ENCODE measurements around the gene UBN1. TPM values are rescaled to one million over a fixed set of nuclear protein-coding genes. Genes with fewer than 3 reads are reported as not detected.
A peak's percentile ranks its signal among the peaks of the same experiment; 100 is the strongest.
"Not testable (repeated sequence)": the region's sequence is repeated elsewhere in the genome, so short reads cannot be mapped to it uniquely, and the experiment has no call there.

UBN1 gene
- total RNA-seq, 4 donors from 2014 or later, result 22.8 to 46.2 (median 28.0) TPM

DNA sequence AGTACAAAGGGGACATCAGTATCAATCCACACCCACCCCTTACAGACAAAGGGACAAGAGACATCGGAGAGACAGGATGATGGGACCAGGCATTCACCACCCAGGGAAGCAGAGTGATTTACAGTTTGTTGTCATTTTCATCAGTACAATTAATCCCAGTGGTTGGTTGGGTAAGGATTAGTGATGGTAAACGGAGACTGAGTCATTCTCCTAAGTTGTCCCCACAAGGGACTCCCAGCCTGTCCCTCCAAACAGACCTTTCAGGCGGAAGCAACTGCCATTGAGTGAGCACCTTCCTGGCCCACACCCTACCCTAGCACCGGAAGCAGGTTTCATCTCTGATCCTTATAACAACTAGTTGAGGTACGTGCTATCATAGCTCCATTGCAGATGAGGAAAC lies 78.5 kb downstream of the UBN1 start:
- H3K9me3 ChIP-seq, result peaks cover 0 to 17% (median 0%) of the 10 kb centered on the region in 3 donors
- ATAC-seq, result no peak
- H3K27ac ChIP-seq, result peak overlapping the region in 1 of 4 donors; percentile 24
- no peak overlapping the region for H3K4me3 ChIP-seq
- no peak for TF ChIP-seq POLR2A (IDR thresholded peaks at IDR 0.05)
- no peak for TF ChIP-seq EP300 (IDR thresholded peaks at IDR 0.05)
- no peak for TF ChIP-seq POLR2AphosphoS5 (IDR thresholded peaks at IDR 0.05)
- H3K27me3 ChIP-seq, result no peaks in the 10 kb centered on the region
- peaks cover 0 to 29% (median 0%) of the 10 kb centered on the region in 3 donors for H3K4me1 ChIP-seq
- 79 to 100% methylated on average over 2 to 4 of the region's 5 CpGs for WGBS, 2 donors (ENCODE audit: low coverage in 1 of 2)
- peaks cover 0 to 6% of the 10 kb centered on the region in 2 donors for H3K36me3 ChIP-seq

DNA sequence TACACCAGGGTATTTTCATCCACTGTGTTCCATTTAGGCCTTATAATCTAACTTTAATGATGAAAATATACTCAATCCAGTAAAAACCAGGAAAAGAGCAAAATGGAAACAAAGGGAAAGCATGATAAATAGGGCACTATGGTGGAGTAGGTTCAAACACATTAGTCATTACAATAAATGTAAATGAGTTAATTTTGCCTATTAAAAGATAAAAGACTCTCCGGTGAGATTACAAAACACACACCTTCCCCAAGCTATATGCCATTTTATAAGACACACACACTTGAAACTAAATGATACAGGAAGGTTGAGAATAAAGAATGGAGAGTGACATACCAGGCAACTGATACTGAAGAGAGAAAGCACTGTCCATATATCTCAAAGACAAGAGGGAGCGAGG lies 79.6 kb downstream of the UBN1 start:
- Histone ChIP-seq H3K9me3 (peaks cover 0 to 17% (median 0%) of the 10 kb centered on the region in 3 donors), H3K27ac (no peak overlapping the region), H3K4me3 (no peak overlapping the region), H3K4me1 (peaks cover 0 to 31% (median 0%) of the 10 kb centered on the region in 3 donors), H3K36me3 (peaks cover 0 to 7% of the 10 kb centered on the region in 2 donors), H3K27me3 (no peaks in the 10 kb centered on the region)
- no peak for ATAC-seq
- WGBS, 2 donors (ENCODE audit: low coverage in 1 of 2), result 85 to 100% methylated on average over 1 to 2 of the region's 2 CpGs
- TF ChIP-seq EP300 (IDR thresholded peaks at IDR 0.05) (no peak), POLR2A (IDR thresholded peaks at IDR 0.05) (no peak)

DNA sequence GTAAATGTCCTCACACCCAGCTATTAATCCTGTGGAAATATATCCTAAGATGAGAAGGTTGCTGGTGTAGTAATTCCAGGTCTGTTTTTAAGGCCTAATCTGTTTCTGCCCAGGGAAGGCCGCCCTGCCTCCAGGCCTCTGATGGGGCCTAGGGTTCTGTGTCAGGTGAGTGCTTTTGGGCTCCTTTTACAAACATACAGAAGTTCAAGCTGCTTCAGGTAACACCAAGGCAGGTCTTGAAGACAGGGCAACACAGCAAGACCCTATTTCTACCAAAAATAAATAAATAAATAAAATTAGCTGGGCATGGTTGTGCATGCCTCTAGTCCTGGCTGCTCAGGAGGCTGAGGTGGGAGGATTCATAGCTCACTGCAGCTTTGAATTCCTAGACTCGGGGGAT lies 80.4 kb downstream of the UBN1 start:
- Histone ChIP-seq H3K27me3 (no peaks in the 10 kb centered on the region), H3K4me3 (no peak overlapping the region), H3K9me3 (peaks cover 0 to 17% (median 0%) of the 10 kb centered on the region in 3 donors), H3K4me1 (peaks cover 0 to 31% (median 0%) of the 10 kb centered on the region in 3 donors), H3K27ac (no peak overlapping the region), H3K36me3 (peaks cover 0 to 7% of the 10 kb centered on the region in 2 donors)
- no peak for ATAC-seq
- TF ChIP-seq EP300 (IDR thresholded peaks at IDR 0.05), result no peak
- TF ChIP-seq, protein P1, sequence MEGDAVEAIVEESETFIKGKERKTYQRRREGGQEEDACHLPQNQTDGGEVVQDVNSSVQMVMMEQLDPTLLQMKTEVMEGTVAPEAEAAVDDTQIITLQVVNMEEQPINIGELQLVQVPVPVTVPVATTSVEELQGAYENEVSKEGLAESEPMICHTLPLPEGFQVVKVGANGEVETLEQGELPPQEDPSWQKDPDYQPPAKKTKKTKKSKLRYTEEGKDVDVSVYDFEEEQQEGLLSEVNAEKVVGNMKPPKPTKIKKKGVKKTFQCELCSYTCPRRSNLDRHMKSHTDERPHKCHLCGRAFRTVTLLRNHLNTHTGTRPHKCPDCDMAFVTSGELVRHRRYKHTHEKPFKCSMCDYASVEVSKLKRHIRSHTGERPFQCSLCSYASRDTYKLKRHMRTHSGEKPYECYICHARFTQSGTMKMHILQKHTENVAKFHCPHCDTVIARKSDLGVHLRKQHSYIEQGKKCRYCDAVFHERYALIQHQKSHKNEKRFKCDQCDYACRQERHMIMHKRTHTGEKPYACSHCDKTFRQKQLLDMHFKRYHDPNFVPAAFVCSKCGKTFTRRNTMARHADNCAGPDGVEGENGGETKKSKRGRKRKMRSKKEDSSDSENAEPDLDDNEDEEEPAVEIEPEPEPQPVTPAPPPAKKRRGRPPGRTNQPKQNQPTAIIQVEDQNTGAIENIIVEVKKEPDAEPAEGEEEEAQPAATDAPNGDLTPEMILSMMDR (IDR thresholded peaks at IDR 0.05), result no peak
- no peak for TF ChIP-seq POLR2AphosphoS5 (IDR thresholded peaks at IDR 0.05)
- TF ChIP-seq POLR2A (IDR thresholded peaks at IDR 0.05), result no peak
- whole genome bisulfite sequencing, 2 donors (ENCODE audit: low coverage in 1 of 2), result 100% methylated on average over 1 of the region's 2 CpGs; no CpG with 5 or more reads in 1 of the 2 donors

DNA sequence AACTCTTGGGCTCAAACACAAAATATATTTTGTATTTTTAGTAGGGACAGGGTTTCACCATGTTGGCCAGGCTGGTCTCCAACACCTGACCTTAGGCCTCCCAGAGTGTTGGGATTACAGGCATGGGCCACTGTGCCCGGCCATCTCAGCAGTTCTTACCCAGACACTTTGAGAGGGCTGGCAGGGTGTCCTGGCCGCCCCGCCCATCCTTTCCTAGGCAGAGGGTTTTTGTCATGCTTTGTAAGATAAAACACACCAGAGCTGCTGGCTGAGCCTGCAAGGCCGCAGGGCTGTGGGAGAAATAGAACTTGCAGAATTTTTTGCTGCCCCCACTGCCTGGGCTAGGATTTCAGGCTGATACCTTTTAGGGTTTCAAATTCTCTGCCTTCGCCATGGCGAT lies 80.9 kb downstream of the UBN1 start:
- peaks cover 0 to 17% (median 0%) of the 10 kb centered on the region in 3 donors for H3K9me3 ChIP-seq
- peaks cover 0 to 7% of the 10 kb centered on the region in 2 donors for H3K36me3 ChIP-seq
- H3K4me1 ChIP-seq, result peaks cover 0 to 31% (median 0%) of the 10 kb centered on the region in 3 donors
- TF ChIP-seq POLR2A (IDR thresholded peaks at IDR 0.05) (no peak), POLR2AphosphoS5 (IDR thresholded peaks at IDR 0.05) (no peak), EP300 (IDR thresholded peaks at IDR 0.05) (no peak)
- TF ChIP-seq, protein P1 (IDR thresholded peaks at IDR 0.05), result no peak
- 86 to 90% methylated on average over 1 to 3 of the region's 6 CpGs for WGBS, 2 donors (ENCODE audit: low coverage in 1 of 2)
- no peak for ATAC-seq
- no peaks in the 10 kb centered on the region for H3K27me3 ChIP-seq
- no peak overlapping the region for H3K27ac ChIP-seq
- H3K4me3 ChIP-seq, result no peak overlapping the region

DNA sequence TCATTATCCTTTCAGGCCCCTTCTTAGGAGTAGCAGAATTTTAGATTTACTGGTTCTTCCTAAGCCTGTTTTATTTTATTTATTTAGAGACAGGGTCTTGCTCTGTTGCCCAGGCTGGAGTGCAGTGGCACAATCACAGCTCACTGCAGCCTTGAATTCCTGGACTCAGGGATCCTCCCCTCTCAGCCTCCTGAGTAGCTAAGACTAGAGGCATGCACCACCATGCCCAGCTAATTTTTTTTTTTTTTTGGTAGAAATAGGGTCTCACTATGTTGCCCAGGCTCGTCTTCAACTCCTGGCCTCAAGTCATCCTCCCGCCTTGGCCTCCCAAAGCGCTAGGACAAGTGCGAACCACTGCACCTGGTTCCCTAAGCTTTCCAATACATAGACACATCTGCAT lies 82.3 kb downstream of the UBN1 start:
- not testable (repeated sequence) for ATAC-seq, H3K27ac ChIP-seq, H3K27me3 ChIP-seq, H3K36me3 ChIP-seq, H3K4me3 ChIP-seq
- Histone ChIP-seq H3K9me3 (peaks cover 0 to 17% (median 0%) of the 10 kb centered on the region in 3 donors), H3K4me1 (peaks cover 0 to 35% (median 0%) of the 10 kb centered on the region in 3 donors)
- WGBS, 2 donors (ENCODE audit: low coverage in 1 of 2), result 97% methylated on average over 4 of the region's 4 CpGs; no CpG with 5 or more reads in 1 of the 2 donors

DNA sequence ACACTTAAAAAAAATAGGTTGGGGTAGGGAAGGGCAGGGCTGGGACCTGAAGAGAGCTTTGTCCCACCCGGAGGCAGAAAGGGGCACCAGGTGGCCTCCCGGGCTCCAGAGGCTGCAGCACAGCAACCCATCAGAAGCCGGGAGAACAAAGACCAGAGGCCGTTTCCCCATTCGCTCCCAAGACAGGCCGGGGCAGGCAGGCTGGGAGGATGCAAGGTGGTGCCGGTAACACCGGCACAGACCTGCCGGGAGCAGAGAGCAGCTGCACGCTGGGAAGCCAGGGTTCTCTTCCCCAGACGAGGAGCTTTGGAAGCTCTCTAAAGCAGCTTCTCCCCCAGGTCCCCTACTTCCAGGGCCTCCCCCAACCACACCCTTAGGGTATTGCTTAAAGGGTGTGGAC lies 84.1 kb downstream of the UBN1 start:
- TF ChIP-seq POLR2A (IDR thresholded peaks at IDR 0.05) (no peak), POLR2AphosphoS5 (IDR thresholded peaks at IDR 0.05) (no peak), EP300 (IDR thresholded peaks at IDR 0.05) (no peak)
- TF ChIP-seq, protein P1 (IDR thresholded peaks at IDR 0.05), result no peak
- H3K27ac ChIP-seq, result no peak overlapping the region
- H3K36me3 ChIP-seq, result peaks cover 0 to 7% of the 10 kb centered on the region in 2 donors
- H3K27me3 ChIP-seq, result peaks cover 18% of the 10 kb centered on the region
- ATAC-seq, result no peak
- H3K4me1 ChIP-seq, result peaks cover 0 to 41% (median 6%) of the 10 kb centered on the region in 3 donors
- no peak overlapping the region for H3K4me3 ChIP-seq
- WGBS, 2 donors (ENCODE audit: low coverage in 1 of 2), result 81 to 86% methylated on average over 6 to 11 of the region's 11 CpGs
- H3K9me3 ChIP-seq, result peaks cover 0 to 16% (median 0%) of the 10 kb centered on the region in 3 donors

Other genes starting within 250 kb of the UBN1 start
- 10 to 100 TPM in 3 of 4 donors, 1 to 10 TPM in 1; 5.9 to 24.0 (median 14.3) TPM for gene UBALD1, start 232.6 kb upstream of the UBN1 start, total RNA-seq
- 10 to 100 TPM; 29.2 to 67.0 (median 40.5) TPM for gene MGRN1, start 222.7 kb upstream of the UBN1 start, total RNA-seq
- 10 to 100 TPM; 14.8 to 26.3 (median 21.4) TPM for gene NUDT16L1, start 153.9 kb upstream of the UBN1 start, total RNA-seq
- 10 to 100 TPM; 23.3 to 47.8 (median 27.6) TPM for gene ANKS3, start 113.2 kb upstream of the UBN1 start, total RNA-seq
- gene DNAAF8, start 112.9 kb upstream of the UBN1 start, total RNA-seq, result under 1 TPM; 0.54 to 0.89 (median 0.65) TPM
- gene ZNF500, start 80.3 kb upstream of the UBN1 start, total RNA-seq, result 10 to 100 TPM; 12.6 to 15.8 (median 13.8) TPM
- not detected for gene SEPTIN12, start 59.1 kb upstream of the UBN1 start, total RNA-seq
- not detected for gene SMIM22, start 52.1 kb upstream of the UBN1 start, total RNA-seq
- gene ROGDI, start 44.8 kb upstream of the UBN1 start, total RNA-seq, result 10 to 100 TPM; 37.6 to 85.9 (median 62.6) TPM
- 100 to 1,000 TPM in 2 of 4 donors, 10 to 100 TPM in 2; 86.0 to 129 (median 97.0) TPM for gene GLYR1, start 193 bp upstream of the UBN1 start, total RNA-seq
- 10 to 100 TPM; 53.7 to 82.5 (median 76.5) TPM for gene PPL, start 89.7 kb downstream of the UBN1 start, total RNA-seq
- 1 to 10 TPM in 1 of 4 donors, under 1 TPM in 3; 0.16 to 1.3 (median 0.75) TPM for gene SEC14L5, start 110.8 kb downstream of the UBN1 start, total RNA-seq
- 10 to 100 TPM; 17.8 to 37.8 (median 27.7) TPM for gene NAGPA, start 186.5 kb downstream of the UBN1 start, total RNA-seq
- gene C16orf89, start 218.5 kb downstream of the UBN1 start, total RNA-seq, result 10 to 100 TPM in 2 of 4 donors, 1 to 10 TPM in 1, under 1 TPM in 1; 0.62 to 21.0 (median 7.7) TPM
- gene ALG1, start 224.4 kb downstream of the UBN1 start, total RNA-seq, result 10 to 100 TPM in 3 of 4 donors, 1 to 10 TPM in 1; 6.4 to 16.8 (median 12.9) TPM